ENCODE results near the gene SMIM35. TPM values are rescaled to one million over a fixed set of nuclear protein-coding genes. Genes with fewer than 3 reads are reported as not detected.
"Not testable (repeated sequence)": the region's sequence is repeated elsewhere in the genome, so short reads cannot be mapped to it uniquely, and the experiment has no call there.

SMIM35 gene
- total RNA-seq, 2 experiments from 2014 or later, result 2.2 to 2.4 TPM

- Mint-ChIP-seq H3K4me3 (no peak overlapping the region), H3K9me3 (ENCODE audit: insufficient read depth) (no peaks in the 10 kb centered on the region), H3K27me3 (ENCODE audit: low read depth) (peaks cover 9% of the 10 kb centered on the region), H3K4me1 (ENCODE audit: low read depth) (peaks cover 13% of the 10 kb centered on the region), H3K36me3 (ENCODE audit: low read depth) (no peaks in the 10 kb centered on the region), H3K27ac (no peak overlapping the region)
- DNase-seq (no peak), ATAC-seq (no peak)
- ChIA-PET POLR2A (no interaction called here), CTCF (interaction anchor here (0.7 to 4.4 kb wide), 3 partner anchors 15 to 20 kb away, joined by 3 to 21 read pairs (median 3); no protein-coding TSS in a partner anchor)
These were observed 13.2 kb downstream of the SMIM35 start for GRCh38 chr11:118073554-118073953.

DNA sequence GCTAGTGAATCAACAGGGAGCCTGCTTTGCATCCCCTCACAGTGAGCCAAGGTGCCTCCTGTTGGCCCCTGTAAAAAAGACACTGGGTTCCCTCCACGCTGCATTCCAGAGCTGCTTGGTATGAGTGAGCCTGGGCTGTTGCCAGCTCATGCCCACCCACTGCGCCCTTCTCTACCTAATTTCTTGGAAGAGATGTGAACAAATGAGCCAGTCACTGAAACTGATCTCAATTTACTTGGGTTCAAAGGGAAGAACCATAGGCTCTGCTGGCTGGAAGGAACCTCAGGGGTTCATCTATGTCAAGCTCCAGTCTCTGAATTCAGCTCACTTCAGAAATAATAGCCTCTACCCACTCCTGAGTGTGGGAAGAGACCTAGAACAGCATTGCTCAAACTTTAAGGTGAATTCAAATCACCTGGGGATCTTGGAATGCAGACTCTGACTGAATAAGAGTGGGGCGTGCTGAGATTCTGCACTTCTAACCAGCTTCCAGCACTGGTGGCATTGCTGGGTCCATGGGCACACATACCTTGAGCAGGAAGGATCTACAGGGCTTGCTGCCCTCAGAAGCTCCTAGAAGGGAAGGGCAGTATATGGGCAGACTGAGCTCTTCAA is 15.2 kb downstream of the SMIM35 start:
- H3K4me1 Mint-ChIP-seq (ENCODE audit: low read depth), result peaks cover 4% of the 10 kb centered on the region
- ChIA-PET CTCF (interaction anchor here (0.5 to 4.4 kb wide), 4 partner anchors 18 to 646 kb away, joined by 3 to 21 read pairs (median 6); no protein-coding TSS in a partner anchor), POLR2A (no interaction called here)
- peaks cover 11% of the 10 kb centered on the region for H3K27me3 Mint-ChIP-seq (ENCODE audit: low read depth)
- H3K9me3 Mint-ChIP-seq (ENCODE audit: insufficient read depth), result no peaks in the 10 kb centered on the region
- H3K27ac Mint-ChIP-seq, result no peak overlapping the region
- H3K4me3 Mint-ChIP-seq, result no peak overlapping the region
- no peaks in the 10 kb centered on the region for H3K36me3 Mint-ChIP-seq (ENCODE audit: low read depth)
- no peak for DNase-seq
- no peak for ATAC-seq

DNA sequence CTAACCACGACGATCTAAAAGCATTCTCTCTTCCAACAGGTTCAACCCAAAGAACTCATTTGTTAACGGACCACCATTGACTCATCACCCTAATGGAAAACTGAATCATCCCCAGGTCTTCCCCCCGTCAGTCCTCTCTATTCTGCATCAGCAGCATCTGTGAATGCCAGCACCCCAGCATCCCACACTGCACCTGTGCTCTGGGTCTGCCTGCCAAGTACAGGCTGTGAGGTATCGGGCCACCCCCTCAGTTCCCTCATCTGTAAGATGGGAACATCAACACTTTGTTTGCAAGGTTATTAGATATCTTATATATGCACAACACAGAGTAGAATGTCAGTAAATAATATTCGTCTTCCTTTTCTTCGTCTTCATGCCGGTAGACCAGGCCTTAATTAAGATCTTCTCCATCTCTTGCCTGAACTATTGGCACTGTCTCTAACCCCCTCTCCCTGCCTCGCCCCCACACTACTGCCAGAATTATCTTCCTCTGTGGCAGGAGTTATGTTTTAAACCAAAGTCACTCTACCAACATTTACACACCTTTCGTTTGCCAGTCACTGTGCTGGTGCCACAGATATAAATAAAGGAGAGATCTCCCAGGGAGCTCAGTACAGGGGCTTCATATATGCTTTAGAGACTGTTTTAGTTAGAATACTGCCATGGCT is 17.7 kb downstream of the SMIM35 start:
- ChIA-PET CTCF (no interaction called here), POLR2A (no interaction called here)
- Mint-ChIP-seq H3K27ac (no peak overlapping the region), H3K36me3 (ENCODE audit: low read depth) (no peaks in the 10 kb centered on the region), H3K4me3 (no peak overlapping the region), H3K9me3 (ENCODE audit: insufficient read depth) (no peaks in the 10 kb centered on the region), H3K4me1 (ENCODE audit: low read depth) (peaks cover 12% of the 10 kb centered on the region), H3K27me3 (ENCODE audit: low read depth) (peaks cover 6% of the 10 kb centered on the region)
- ATAC-seq (no peak), DNase-seq (no peak)

DNA sequence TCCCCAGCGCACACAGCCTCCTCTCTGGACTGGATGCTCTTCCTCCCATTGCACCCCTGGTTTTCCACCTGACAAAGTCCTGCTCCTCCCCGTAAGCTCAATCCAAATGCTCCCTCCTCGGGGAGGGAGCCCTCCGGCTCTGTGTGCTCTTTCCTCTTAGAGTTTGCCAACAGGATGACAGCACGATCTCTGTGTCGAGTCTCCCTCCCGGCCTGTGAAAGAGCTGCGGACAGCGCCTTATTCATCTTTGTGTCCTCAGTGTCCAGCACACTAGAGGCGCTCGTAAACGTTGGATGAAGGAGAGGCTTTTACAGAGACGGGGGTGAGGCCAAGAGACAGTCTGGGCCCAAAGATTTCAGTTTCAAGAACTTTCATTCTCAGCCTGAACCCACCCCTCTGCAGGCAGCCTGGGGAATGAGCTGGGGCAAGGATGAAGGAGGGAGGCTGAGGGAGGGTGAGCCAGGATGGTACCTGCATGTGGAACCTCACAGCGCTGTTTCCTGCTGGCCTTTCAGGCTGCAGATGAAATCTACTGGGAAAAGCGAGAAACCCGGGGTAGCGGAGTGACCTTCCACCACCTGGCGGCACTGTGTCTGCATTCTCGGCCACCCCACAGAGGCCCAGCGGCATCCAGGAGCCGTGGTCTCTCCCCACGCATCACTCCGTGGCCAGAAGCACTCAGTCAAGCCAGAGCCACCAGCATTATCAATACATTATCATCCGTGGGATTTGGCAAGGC is 18.4 kb downstream of the SMIM35 start:
- ChIA-PET CTCF (no interaction called here), POLR2A (no interaction called here)
- H3K27ac Mint-ChIP-seq, result no peak overlapping the region
- DNase-seq (no peak), ATAC-seq (no peak)
- no peaks in the 10 kb centered on the region for H3K36me3 Mint-ChIP-seq (ENCODE audit: low read depth)
- no peak overlapping the region for H3K4me3 Mint-ChIP-seq
- H3K27me3 Mint-ChIP-seq (ENCODE audit: low read depth), result peaks cover 6% of the 10 kb centered on the region
- no peaks in the 10 kb centered on the region for H3K9me3 Mint-ChIP-seq (ENCODE audit: insufficient read depth)
- peaks cover 12% of the 10 kb centered on the region for H3K4me1 Mint-ChIP-seq (ENCODE audit: low read depth)

- no peaks in the 10 kb centered on the region for H3K36me3 Mint-ChIP-seq (ENCODE audit: low read depth)
- peaks cover 9% of the 10 kb centered on the region for H3K27me3 Mint-ChIP-seq (ENCODE audit: low read depth)
- H3K4me1 Mint-ChIP-seq (ENCODE audit: low read depth), result peaks cover 12% of the 10 kb centered on the region
- ChIA-PET CTCF (no interaction called here), POLR2A (no interaction called here)
- DNase-seq (no peak), ATAC-seq (no peak)
- H3K27ac Mint-ChIP-seq, result no peak overlapping the region
- H3K4me3 Mint-ChIP-seq, result no peak overlapping the region
- H3K9me3 Mint-ChIP-seq (ENCODE audit: insufficient read depth), result no peaks in the 10 kb centered on the region
These were observed 19.8 kb downstream of the SMIM35 start for GRCh38 chr11:118067006-118067405.

- ATAC-seq, result no peak
- H3K4me3 Mint-ChIP-seq, result no peak overlapping the region
- H3K9me3 Mint-ChIP-seq (ENCODE audit: insufficient read depth), result no peaks in the 10 kb centered on the region
- DNase-seq, result no peak
- H3K27me3 Mint-ChIP-seq (ENCODE audit: low read depth), result peaks cover 6% of the 10 kb centered on the region
- no peaks in the 10 kb centered on the region for H3K36me3 Mint-ChIP-seq (ENCODE audit: low read depth)
- POLR2A ChIA-PET, result no interaction called here
- no peak overlapping the region for H3K27ac Mint-ChIP-seq
- CTCF ChIA-PET, result no interaction called here
- peaks cover 12% of the 10 kb centered on the region for H3K4me1 Mint-ChIP-seq (ENCODE audit: low read depth)
These were observed 21.4 kb downstream of the SMIM35 start for GRCh38 chr11:118065384-118065783.

DNA sequence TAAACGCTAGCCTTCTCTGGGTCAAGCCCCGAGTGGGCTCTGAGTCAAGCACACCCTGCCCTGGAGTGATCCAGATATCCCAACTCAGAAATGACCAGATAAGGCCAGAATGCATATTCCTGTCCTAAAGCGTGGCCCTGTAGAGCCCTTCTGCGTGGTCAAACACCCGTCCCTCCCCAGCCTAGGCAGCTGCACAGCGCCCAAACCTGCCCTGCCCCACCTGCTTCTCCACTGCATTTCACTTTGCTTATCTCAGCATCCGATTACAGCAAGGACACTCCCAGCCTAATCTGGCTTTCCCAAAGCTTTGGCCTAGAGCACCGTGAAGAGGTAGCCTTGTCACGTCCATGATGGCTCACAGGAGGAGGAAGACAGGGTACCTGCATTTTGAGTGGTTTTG is 21.8 kb downstream of the SMIM35 start:
- no peaks in the 10 kb centered on the region for H3K36me3 Mint-ChIP-seq (ENCODE audit: low read depth)
- DNase-seq (no peak), ATAC-seq (no peak)
- H3K27ac Mint-ChIP-seq, result no peak overlapping the region
- H3K4me3 Mint-ChIP-seq, result no peak overlapping the region
- ChIA-PET POLR2A (no interaction called here), CTCF (interaction anchor here (3.8 kb wide), 1 partner anchor 12 kb away, joined by 15 read pairs; no protein-coding TSS in a partner anchor)
- H3K4me1 Mint-ChIP-seq (ENCODE audit: low read depth), result peaks cover 12% of the 10 kb centered on the region
- peaks cover 6% of the 10 kb centered on the region for H3K27me3 Mint-ChIP-seq (ENCODE audit: low read depth)
- H3K9me3 Mint-ChIP-seq (ENCODE audit: insufficient read depth), result no peaks in the 10 kb centered on the region

- not testable (repeated sequence) for H3K36me3 Mint-ChIP-seq (ENCODE audit: low read depth); H3K27me3 Mint-ChIP-seq (ENCODE audit: low read depth); H3K4me3 Mint-ChIP-seq; H3K27ac Mint-ChIP-seq; ATAC-seq; H3K9me3 Mint-ChIP-seq (ENCODE audit: insufficient read depth); DNase-seq
- POLR2A ChIA-PET, result interaction anchor here (0.6 kb wide), 1 partner anchor 394 kb away, joined by 3 read pairs; no protein-coding TSS in a partner anchor
- H3K4me1 Mint-ChIP-seq (ENCODE audit: low read depth), result peaks cover 21% of the 10 kb centered on the region
- CTCF ChIA-PET, result interaction anchor here (0.9 to 3.8 kb wide), 4 partner anchors 9 to 255 kb away, joined by 3 to 15 read pairs (median 9); no protein-coding TSS in a partner anchor
These were observed 24.1 kb downstream of the SMIM35 start for GRCh38 chr11:118062631-118063030.

GRCh38 chr11:118062181-118062580 is 24.6 kb downstream of the SMIM35 start:
- H3K27ac Mint-ChIP-seq; H3K9me3 Mint-ChIP-seq (ENCODE audit: insufficient read depth); H3K27me3 Mint-ChIP-seq (ENCODE audit: low read depth); POLR2A ChIA-PET; H3K36me3 Mint-ChIP-seq (ENCODE audit: low read depth); H3K4me3 Mint-ChIP-seq; DNase-seq; ATAC-seq: not testable (repeated sequence)
- CTCF ChIA-PET, result interaction anchor here (0.9 to 3.8 kb wide), 5 partner anchors 9 to 254 kb away, joined by 3 to 15 read pairs (median 6); no protein-coding TSS in a partner anchor
- H3K4me1 Mint-ChIP-seq (ENCODE audit: low read depth), result peaks cover 22% of the 10 kb centered on the region

- DNase-seq (no peak), ATAC-seq (no peak)
- POLR2A ChIA-PET, result no interaction called here
- Mint-ChIP-seq H3K4me3 (no peak overlapping the region), H3K4me1 (ENCODE audit: low read depth) (peaks cover 26% of the 10 kb centered on the region), H3K36me3 (ENCODE audit: low read depth) (no peaks in the 10 kb centered on the region), H3K9me3 (ENCODE audit: insufficient read depth) (no peaks in the 10 kb centered on the region), H3K27ac (no peak overlapping the region), H3K27me3 (ENCODE audit: low read depth) (peaks cover 10% of the 10 kb centered on the region)
- CTCF ChIA-PET, result interaction anchor here (0.9 to 3.8 kb wide), 6 partner anchors 9 to 254 kb away, joined by 3 to 15 read pairs (median 6); no protein-coding TSS in a partner anchor
These were observed 25.1 kb downstream of the SMIM35 start for GRCh38 chr11:118061586-118062125.

- no peak for ATAC-seq
- peaks cover 22% of the 10 kb centered on the region for H3K4me1 Mint-ChIP-seq (ENCODE audit: low read depth)
- no peak overlapping the region for H3K4me3 Mint-ChIP-seq
- no peak for DNase-seq
- peaks cover 10% of the 10 kb centered on the region for H3K27me3 Mint-ChIP-seq (ENCODE audit: low read depth)
- ChIA-PET CTCF (interaction anchor here (1.0 to 3.8 kb wide), 5 partner anchors 8 to 238 kb away, joined by 3 to 15 read pairs (median 6); no protein-coding TSS in a partner anchor), POLR2A (no interaction called here)
- no peaks in the 10 kb centered on the region for H3K9me3 Mint-ChIP-seq (ENCODE audit: insufficient read depth)
- no peaks in the 10 kb centered on the region for H3K36me3 Mint-ChIP-seq (ENCODE audit: low read depth)
- no peak overlapping the region for H3K27ac Mint-ChIP-seq
These were observed 25.9 kb downstream of the SMIM35 start for GRCh38 chr11:118060869-118061268.

Measured in activated CD8-positive, alpha-beta T cell treated with anti-CD3 and anti-CD28 coated beads, Interleukin-2, amount 10 ng/mL, durations not matched to agents 7 days and 5 days (primary cell).